ENCODE measurements around the gene KRT80. TPM values are rescaled to one million over a fixed set of nuclear protein-coding genes. Genes with fewer than 3 reads are reported as not detected.

KRT80 gene
- total RNA-seq, 1 experiment from 2014 or later = 8.8 TPM

GRCh38 chr12:52235001-52235764, 43.4 kb upstream of the KRT80 start:
- ChIA-PET CTCF (interaction anchor here (1.0 to 3.3 kb wide), 2 partner anchors 13 to 92 kb away, joined by 4 to 13 read pairs; no protein-coding TSS in a partner anchor), RAD21 (ENCODE audit: low non-redundant PET in 1 of 2, low total read pairs in 2 of 2, uncharacterized antibody in 2 of 2, unreplicated experiment in 2 of 2) (no interaction called here), POLR2A (interaction anchor here (1.1 kb wide), 1 partner anchor 9 kb away, joined by 5 read pairs; no protein-coding TSS in a partner anchor)
- no peaks in the 10 kb centered on the region for H3K27me3 ChIP-seq (ENCODE audit: insufficient read depth, low read length)
- DNase-seq (ENCODE audit: low read depth, low spot score) (no peak), ATAC-seq (no peak)
- no peaks in the 10 kb centered on the region for H3K79me2 ChIP-seq (ENCODE audit: insufficient read depth, low read length)
- H3K9me2 ChIP-seq (ENCODE audit: insufficient read depth) = no peaks in the 10 kb centered on the region
- H2AFZ ChIP-seq (ENCODE audit: low read depth, low read length, poor library complexity, severe bottlenecking) = no peak overlapping the region
- H4K20me1 ChIP-seq (ENCODE audit: insufficient read depth) = no peaks in the 10 kb centered on the region
- no peak overlapping the region for H3K4me3 ChIP-seq (replicated peaks in 1 of 2; ENCODE audit: low read depth in 1 of 2, low read length in 2 of 2)
- no peaks in the 10 kb centered on the region for H3K9me3 ChIP-seq (ENCODE audit: control insufficient read depth in 1 of 2, insufficient read depth in 1 of 2, low read depth in 1 of 2, low read length in 2 of 2)
- peak overlapping the region; percentile 71 for H3K4me2 ChIP-seq (ENCODE audit: low read length)
- H3K9ac ChIP-seq (ENCODE audit: low read length) = peak overlapping the region; percentile 45
- no TSS peak for BruUV-seq (replicated peaks)
- intact Hi-C loops (cut with micrococcal nuclease) = no loop called here
- no peak for TF ChIP-seq SIN3A (IDR thresholded peaks at IDR 0.05; ENCODE audit: low read depth)
- no peak for TF ChIP-seq ZFX (IDR thresholded peaks at IDR 0.05)
- TF ChIP-seq POLR2A (IDR thresholded peaks at IDR 0.05; ENCODE audit: borderline replicate concordance, extremely low read depth, insufficient read depth, insufficient read length) = no peak
- TF ChIP-seq SP1 (IDR thresholded peaks at IDR 0.05; ENCODE audit: low read depth) = no peak
- TF ChIP-seq, protein P1, sequence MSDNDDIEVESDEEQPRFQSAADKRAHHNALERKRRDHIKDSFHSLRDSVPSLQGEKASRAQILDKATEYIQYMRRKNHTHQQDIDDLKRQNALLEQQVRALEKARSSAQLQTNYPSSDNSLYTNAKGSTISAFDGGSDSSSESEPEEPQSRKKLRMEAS (IDR thresholded peaks at IDR 0.05) = no peak
- no peak for TF ChIP-seq ZNF274 (IDR thresholded peaks at IDR 0.05; ENCODE audit: low read depth, low read length)
- no peak for TF ChIP-seq ELF1 (IDR thresholded peaks at IDR 0.05; ENCODE audit: borderline replicate concordance, low read depth)
- TF ChIP-seq, protein P2, sequence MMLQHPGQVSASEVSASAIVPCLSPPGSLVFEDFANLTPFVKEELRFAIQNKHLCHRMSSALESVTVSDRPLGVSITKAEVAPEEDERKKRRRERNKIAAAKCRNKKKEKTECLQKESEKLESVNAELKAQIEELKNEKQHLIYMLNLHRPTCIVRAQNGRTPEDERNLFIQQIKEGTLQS (IDR thresholded peaks at IDR 0.05) = no peak
- TF ChIP-seq YY1 (IDR thresholded peaks at IDR 0.05; ENCODE audit: extremely low read depth, insufficient replicate concordance, low read depth, low read length) = no peak
- 0 out of 2 replicates have a peak overlapping the region, but pooled peaks have one; percentile 4 for H3K27ac ChIP-seq (ENCODE audit: low read depth, low read length)
- peaks cover 21 to 100% of the 10 kb centered on the region in 2 experiments for H3K4me1 ChIP-seq (ENCODE audit: control insufficient read depth in 1 of 2, insufficient read depth in 2 of 2, low read length in 2 of 2)
- no peaks in the 10 kb centered on the region for H3K36me3 ChIP-seq (ENCODE audit: control insufficient read depth in 1 of 2, insufficient read depth in 2 of 2, low read length in 2 of 2)
